NCI-H146 treated with DMSO at 0.1 percent for 48 hours (cell line): ENCODE measurements around the gene VIPR1.

Experiments
- DNase-seq: peaks from one replicate; lab custom pipeline; 2025; ENCODE audit not compliant: unreplicated experiment; lab: John Stamatoyannopoulos, UW

Gene VIPR1

GRCh38 chr3:42502429-42503250, at the start of gene VIPR1:
Gene VIPR1 (plus strand): TSS chr3:42502643. CDS start chr3:42502736, 93 bp downstream.
- peak; percentile 71 for DNase-seq

- DNase-seq: no peak
Measured at GRCh38 chr3:42456211-42456610, 46.2 kb upstream of the VIPR1 start.

- no peak for DNase-seq
Measured at GRCh38 chr3:42459151-42459550, 43.3 kb upstream of the VIPR1 start.

- no peak for DNase-seq
Measured at GRCh38 chr3:42461762-42462161, 40.7 kb upstream of the VIPR1 start.

- no peak for DNase-seq
Measured at GRCh38 chr3:42463093-42463492, 39.4 kb upstream of the VIPR1 start.

- no peak for DNase-seq
Measured at GRCh38 chr3:42468111-42468510, 34.3 kb upstream of the VIPR1 start.

GRCh38 chr3:42472555-42472954, 29.9 kb upstream of the VIPR1 start:
- DNase-seq: no peak

- DNase-seq: no peak
Measured at GRCh38 chr3:42473083-42473932, 29.1 kb upstream of the VIPR1 start.

GRCh38 chr3:42476225-42477125, 26.0 kb upstream of the VIPR1 start:
- no peak for DNase-seq

- no peak for DNase-seq
Measured at GRCh38 chr3:42477696-42478095, 24.7 kb upstream of the VIPR1 start.

- no peak for DNase-seq
Measured at GRCh38 chr3:42478830-42479229, 23.6 kb upstream of the VIPR1 start.

GRCh38 chr3:42486814-42487565, 15.5 kb upstream of the VIPR1 start:
- no peak for DNase-seq

- DNase-seq: no peak
Measured at GRCh38 chr3:42488687-42489086, 13.8 kb upstream of the VIPR1 start.

GRCh38 chr3:42489116-42489936, 13.1 kb upstream of the VIPR1 start:
- no peak for DNase-seq

GRCh38 chr3:42489937-42490227, 12.6 kb upstream of the VIPR1 start:
- no peak for DNase-seq

- DNase-seq: peak; percentile 12
Measured at GRCh38 chr3:42490243-42490642, 12.2 kb upstream of the VIPR1 start.

GRCh38 chr3:42491881-42492507, 10.4 kb upstream of the VIPR1 start:
- DNase-seq: no peak

- DNase-seq: no peak
Measured at GRCh38 chr3:42492508-42493080, 9.8 kb upstream of the VIPR1 start.
